GM19239 (cell line): Measurements from ENCODE around the gene CIB1.

Experiments
- DNase-seq: peaks from one replicate; pipeline ENCODE4 v3.0.0; 2011; ENCODE audit warnings: low spot score; ENCODE audit not compliant: insufficient read length
- FAIRE-seq: peaks from 2 replicates; lab custom pipeline; 2011; peaks lifted over from hg19 to GRCh38; lab: Jason Lieb, UNC

The CIB1 gene

GRCh38 chr15:90219421-90220141 lies 14.2 kb downstream of the CIB1 start:
- FAIRE-seq: no peak

DNA sequence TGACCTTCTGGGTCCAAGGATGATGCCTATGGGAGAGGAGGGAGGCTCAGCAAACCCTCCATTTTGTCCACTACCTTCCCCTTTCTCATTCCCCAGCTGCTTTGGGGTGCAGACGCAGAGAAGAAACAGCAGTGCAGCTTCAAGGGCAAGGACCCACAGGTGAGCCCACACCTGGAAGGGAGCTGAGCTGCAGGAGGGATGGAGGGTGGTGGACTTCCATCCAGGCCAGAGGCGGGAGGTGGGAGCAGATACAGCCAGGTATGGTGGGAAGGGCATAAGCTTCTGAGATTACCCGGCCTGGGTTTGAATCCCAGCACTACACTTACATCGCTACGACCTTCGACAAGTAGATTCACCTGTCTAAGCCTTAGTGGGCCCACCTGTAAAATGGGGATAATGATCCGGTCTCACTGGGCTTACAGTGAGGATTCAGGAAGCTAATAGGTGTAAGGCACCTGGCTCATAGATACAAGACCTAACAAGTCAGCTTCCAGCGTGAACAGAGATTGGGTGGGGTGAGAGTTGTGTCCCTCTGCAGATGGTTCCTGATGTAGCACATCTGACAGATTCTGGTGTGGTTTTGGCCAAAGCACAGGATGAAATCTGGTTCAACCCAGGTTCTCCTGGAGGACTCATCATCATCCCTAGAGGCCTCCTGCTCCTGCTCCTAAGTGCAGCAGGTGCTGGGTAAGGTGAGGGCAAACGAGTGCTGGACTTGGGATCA lies 15.9 kb downstream of the CIB1 start:
- no peak for FAIRE-seq
- no peak for DNase-seq

More at GRCh38 chr15:90219421-90220141, 14.2 kb downstream of the CIB1 start:
- no peak for DNase-seq

DNA sequence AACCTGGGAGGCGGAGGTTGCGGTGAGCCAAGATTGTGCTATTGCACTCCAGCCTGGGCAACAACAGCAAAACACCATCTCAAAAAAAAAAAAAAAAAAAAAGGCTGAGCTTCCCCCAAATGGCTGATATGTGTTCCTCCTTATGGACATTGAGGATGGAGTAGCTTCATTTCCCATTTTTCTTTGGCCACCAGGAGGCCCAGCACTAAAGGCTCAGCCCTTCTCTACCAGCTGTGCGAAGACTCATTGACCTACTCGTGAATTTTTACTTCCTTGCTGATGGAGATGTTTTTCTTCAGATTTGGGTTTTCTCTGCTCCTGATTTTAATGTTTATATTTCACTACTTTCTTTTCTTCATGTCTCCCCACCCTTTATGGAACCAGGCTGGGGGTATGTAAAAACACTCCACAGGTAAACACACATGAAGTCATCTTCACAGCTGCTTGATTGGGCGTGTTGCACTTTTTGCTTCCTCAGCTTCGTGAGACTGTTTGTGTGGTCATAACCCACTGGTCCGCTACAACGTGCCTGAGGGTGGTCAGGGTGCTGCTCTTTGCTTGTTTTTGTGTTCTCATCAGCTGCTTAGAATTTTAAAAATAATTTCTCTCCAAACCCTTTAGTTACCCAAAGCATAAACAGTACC lies 19.1 kb downstream of the CIB1 start:
- DNase-seq (no peak), FAIRE-seq (no peak)

DNA sequence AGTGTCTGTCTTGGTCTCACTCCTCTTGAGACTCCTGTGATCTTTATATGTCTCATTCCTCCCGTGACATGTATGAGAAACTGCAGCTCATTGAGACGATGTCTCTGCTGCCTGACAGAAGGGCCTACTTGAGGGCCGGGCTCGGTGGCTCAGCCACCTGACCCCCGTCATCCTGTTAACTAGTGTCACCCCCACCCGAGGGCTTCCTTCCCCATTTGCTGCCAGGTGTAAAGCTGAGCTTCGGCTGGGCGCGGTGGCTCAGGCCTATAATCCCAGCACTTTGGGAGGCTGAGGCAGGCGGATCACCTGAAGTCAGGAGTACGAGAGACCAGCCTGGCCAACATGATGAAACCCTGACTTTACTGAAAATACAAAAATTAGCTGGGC lies 19.9 kb downstream of the CIB1 start:
- DNase-seq (no peak), FAIRE-seq (no peak)

DNA sequence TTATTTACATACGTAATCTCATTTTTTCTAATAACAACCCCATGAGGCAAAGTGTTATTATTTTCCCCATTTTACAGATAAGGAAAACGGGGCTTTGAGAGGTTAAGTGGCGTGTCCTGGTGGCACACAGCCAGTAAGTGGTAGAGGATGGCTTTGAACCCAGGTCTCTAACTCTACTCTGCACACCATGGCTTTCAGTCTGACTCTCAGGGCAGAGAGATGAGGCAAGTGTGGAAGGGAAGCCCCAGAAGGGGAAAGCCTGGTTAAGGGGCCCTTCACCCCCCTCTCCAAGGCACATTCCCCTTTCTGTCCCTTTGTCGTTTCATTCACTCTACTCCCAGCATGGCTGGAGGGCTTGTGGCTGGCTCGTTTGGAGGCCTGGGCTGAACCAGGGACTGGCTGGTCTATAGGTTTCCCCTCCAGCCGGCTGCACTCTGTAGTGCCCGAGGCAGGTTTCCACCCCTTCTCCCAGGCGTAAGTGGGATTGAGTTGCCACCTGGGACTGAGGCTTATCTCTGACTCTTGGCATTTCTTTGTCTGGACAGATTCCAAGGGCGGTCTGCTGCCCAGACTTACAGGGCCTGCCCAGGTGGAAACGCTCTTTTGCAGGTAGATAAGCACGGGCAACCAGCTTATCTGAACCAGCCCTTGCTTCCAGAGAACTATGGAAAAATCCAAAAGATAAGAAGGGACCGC lies 20.5 kb downstream of the CIB1 start:
- FAIRE-seq: no peak
- no peak for DNase-seq

DNA sequence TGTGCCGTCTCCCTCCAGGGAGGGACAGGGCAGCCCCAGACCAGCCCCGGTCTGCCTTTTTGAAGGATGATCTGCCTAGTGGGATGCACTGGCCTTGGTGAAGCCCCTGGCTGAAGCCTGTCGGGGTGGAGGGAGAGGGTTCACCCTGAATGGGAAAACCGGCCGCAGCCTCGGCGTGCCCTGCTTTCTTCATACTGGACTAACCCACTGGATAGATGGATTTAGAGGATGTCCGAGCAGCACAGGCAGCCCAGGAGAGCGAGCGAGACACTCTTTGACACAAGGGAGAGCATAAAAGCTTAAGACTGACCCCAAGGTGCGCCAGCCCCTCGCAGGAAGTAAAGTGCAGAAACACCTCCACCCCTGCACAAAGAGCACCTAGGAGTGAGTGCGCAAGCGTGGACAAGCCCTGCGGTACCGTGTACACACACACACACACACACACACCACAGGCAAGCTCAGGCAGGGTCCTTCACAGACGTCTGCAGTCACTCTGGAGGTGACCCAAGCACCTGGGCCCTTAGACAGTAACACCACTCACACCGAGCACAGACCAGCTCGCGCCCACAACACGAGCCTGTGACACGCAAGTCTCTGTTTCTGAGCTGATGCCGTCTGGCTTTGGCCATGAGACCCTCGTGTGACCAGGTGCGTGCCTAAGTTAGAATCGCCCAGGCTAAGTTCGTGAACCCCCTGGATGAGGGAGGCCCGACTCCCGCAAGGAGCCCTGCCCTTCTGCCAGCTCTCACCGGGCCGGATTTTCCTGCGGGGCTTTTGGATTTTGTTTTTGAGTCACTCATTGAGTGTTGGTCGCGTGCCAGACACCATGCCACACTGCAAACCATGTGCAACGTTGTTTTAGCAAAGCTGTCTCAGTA lies 21.3 kb downstream of the CIB1 start:
- FAIRE-seq (no peak), DNase-seq (no peak)

- no peak for DNase-seq
- no peak for FAIRE-seq
Measured at GRCh38 chr15:90211440-90212143, 22.1 kb downstream of the CIB1 start.

GRCh38 chr15:90211009-90211408 lies 22.7 kb downstream of the CIB1 start:
- DNase-seq (no peak), FAIRE-seq (no peak)

DNA sequence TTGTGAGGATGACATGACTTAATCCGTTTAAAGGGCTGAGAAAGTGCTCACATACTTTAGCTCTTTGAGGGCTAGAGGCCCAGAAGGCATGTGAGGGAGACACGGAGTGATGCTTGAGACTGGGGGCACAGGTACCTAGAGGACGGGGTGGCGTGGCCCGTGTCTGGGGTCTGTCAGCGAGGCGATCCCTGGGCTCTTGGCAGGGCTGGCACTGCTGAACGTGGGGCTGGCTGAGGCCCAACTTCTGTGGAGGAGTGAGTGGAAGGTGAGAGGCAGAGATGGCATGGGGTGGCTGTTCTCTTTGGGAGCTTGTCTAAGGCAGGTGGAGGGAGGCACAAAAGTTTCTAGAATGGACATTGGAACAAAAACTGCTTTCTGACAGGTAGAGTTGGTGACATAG lies 23.1 kb downstream of the CIB1 start:
- DNase-seq: no peak
- no peak for FAIRE-seq

GRCh38 chr15:90209591-90209990 lies 24.1 kb downstream of the CIB1 start:
- FAIRE-seq: no peak
- no peak for DNase-seq

- FAIRE-seq (no peak), DNase-seq (no peak)
Measured at GRCh38 chr15:90208356-90208755, 25.4 kb downstream of the CIB1 start.

GRCh38 chr15:90207252-90207651 lies 26.5 kb downstream of the CIB1 start:
- no peak for DNase-seq
- no peak for FAIRE-seq

DNA sequence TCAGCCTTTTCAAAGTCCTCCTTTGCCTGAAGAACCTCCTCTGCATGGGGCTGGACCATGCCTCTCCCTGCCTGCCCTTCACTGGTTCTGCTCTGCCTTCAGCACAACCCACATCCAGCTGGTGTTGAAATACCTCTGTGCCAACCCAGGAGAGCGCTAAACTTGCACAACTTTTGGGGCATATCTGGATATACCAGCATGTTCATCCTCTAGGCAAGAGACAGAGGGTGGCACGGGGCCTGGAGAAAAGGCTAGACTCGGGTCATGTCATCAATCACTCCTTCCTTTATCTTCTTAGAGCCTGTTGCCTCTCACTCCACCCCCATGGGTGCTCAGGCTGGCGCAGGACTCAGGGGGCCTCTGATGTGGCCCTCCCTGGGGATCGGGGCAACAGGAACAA lies 27.9 kb downstream of the CIB1 start:
- DNase-seq (no peak), FAIRE-seq (no peak)

GRCh38 chr15:90205050-90205848 lies 28.5 kb downstream of the CIB1 start:
- FAIRE-seq (no peak), DNase-seq (no peak)

DNA sequence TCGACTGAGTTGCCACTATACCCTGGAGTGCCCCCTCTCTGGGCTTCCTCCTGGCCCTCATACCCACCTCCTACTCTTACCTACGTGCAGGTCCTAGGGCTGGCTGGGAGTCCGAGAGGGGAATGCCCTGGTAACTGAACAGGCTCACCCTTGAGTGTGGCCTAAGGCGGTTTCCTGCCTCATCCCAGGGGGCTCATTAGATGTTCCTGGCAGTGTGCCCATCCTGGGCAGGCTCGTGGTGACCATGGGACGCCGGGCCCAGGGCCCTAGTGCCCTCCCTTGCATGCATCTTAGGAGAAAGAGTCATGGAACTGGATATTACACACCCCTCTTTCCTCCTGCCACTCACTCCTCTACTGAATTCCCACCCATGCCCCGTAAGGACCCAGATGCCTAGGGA lies 29.8 kb downstream of the CIB1 start:
- FAIRE-seq (no peak), DNase-seq (no peak)

GRCh38 chr15:90203473-90203872 lies 30.3 kb downstream of the CIB1 start:
- FAIRE-seq: no peak
- DNase-seq: no peak

DNA sequence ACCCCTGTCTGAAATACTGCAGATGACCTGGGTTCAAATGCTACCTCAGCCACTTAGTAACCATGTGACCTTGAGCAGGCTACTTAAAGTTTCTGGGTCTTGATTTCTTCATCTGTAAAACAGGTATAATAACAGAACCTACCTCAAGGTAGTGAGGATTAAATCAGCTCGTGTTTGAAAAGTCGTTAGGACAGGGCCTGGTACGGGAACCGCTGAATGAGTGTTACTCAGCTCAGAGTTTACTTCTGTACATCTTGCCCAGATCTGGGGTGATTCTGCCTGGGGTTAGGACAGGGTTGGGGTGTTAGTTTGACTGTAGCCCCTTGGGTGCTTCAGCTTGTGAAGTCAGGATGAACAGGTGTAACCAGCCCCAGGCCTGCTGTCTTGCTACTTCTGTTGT lies 30.8 kb downstream of the CIB1 start:
- no peak for DNase-seq
- FAIRE-seq: no peak

GRCh38 chr15:90201944-90202375 lies 31.8 kb downstream of the CIB1 start:
- DNase-seq (no peak), FAIRE-seq (no peak)
